Activated CD8-positive, alpha-beta memory T cell treated with anti-CD3 and anti-CD28 coated beads for 1 hour (primary cell): ENCODE results near the gene CCT7.

Experiments used
- DNase-seq, 2 donors: peaks; one replicate each; pipeline ENCODE4 v3.0.0-alpha.2; 2020; ENCODE audit warnings: low read depth in 1 of 2; ENCODE audit errors: extremely low read depth in 1 of 2

The CCT7 gene

DNA sequence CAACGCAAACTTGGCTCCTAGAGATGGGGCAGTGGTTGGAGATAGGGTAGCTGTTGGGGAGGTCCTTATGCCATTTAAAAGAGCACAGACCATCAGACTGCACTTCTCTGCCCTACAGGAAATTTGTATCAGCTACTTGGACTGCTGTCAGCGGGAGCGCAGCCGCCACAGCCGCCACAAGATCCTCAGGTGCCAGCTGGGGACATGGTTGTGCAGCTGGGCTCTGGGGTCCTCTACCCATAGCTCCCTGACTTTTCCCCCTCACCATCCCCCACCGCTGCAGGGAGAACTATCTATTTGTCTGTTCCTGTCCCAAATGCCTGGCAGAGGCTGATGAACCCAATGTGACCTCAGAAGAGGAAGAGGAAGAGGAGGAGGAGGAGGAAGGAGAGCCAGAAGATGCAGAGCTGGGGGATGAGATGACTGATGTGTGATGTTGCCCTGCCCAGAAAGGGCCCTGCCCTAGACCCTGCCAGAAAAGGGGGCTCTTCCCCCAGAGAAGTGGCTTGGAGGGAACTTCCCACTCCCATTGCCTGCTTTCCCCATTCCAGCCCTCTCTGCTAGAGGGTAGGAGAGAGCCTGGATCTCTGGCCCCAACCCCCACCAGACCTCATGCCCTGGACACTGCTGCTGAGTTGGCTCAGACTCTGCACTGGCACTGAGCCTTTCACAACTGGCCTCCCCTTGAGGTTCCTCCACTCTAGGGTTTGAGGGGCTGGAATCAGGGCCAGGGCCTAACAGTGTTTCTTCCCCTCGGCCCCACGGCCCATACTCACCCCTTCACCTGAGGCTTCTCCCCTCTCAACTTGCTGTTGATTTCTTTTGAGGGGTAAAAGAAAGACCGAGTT is 8.4 kb upstream of the CCT7 start:
- DNase-seq, result no peak

DNA sequence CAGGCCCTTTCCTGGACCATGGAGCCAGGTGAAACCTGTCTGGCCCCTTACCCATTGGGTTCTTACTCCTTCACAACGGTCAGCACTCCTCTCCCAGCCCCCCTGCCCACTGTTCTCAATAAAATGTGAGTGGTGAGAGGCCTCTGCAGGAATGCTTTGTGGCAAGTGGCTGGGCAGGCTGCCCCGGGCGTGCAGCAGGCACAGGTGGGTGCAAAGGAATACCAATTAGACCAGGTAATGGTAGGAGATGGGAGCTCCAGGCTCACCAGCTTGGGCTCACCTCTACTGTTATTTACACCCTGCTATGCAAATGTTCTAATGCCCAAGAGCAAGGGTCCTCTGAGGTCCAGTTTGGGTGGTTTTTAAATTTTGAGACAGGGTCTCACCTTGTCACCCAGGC is 7.0 kb upstream of the CCT7 start:
- DNase-seq, result no peak

GRCh38 chr2:73228631-73229030 is 5.5 kb upstream of the CCT7 start:
- no peak for DNase-seq

GRCh38 chr2:73232403-73233153 is 1.5 kb upstream of the CCT7 start:
- no peak for DNase-seq

DNA sequence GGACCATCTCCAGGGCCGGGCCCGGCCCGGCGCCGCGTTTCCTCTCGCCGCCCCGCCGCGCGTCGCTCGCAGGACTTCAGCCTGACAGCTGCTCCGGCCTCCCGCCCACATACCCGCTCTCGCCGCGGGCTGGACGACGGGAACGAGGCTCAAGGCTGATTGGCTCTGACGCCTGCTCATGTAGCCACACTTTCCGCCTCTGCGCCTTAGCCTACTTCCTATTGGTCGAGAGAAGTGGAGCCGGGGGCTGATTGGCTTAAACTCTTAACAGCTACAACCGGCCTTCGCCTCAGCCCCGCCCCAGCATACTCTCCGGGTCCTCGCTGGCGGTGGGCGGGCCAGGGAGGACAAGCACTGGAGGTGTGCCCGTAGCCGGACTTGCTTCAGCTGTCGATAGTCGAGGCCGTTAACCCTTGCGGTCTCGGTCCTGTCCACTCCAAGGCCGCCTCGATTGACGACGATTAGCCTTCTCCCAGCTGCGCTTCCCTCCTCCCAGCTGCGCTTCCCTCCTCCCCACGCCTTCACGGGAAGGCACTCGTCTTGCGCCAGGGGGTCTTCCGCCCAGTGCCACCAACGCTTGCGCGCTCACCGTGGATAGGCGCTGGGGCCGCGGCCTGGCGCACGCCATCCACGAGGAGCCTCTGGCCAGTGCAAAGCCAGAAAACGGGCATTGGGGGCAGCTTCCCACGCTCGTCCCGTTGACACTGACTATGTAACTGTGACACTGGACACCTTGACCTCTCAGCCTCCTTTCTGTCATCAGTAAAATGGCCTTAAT is 765 bp upstream of the CCT7 start, which contains the start of gene PRADC1:
PRADC1 (minus strand) TSS at position 86 of the 778 bp plus-strand sequence; CDS start at position 7, 79 bp downstream.
- DNase-seq, result peak; percentile 85 to 88

DNA sequence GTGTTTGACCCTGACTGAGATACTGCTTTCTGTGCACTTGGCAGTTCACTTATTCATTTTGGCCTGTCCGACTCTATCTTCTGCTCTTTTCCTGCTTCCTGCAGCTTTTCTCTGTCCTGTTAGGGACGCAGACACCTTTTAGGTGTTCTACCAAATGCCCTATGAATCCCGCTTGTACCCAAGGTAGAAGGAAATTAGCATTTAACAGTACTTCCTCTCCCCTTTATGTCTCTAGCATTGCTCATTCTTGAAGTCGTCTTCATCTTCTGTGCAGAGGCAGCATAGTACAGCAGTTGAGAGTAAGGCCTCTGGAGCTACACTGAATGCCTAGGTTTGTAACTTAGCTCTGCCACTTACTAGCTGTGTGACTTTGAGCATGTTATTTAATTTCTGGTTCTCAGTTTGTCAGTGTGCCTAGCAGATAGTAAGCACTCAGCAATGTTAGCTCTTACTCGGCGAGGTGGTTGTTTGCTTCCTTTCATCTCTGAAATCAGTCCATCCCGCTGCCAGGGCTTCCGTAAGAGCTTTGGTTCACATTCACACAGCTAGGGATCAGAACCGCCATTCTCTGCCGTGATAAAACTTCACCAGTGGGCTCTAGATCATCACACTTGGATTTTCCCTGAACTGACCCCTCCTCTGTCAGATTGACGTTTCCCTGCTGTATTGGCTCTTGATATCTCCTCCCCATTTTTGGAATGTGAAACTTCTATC is 1.4 kb downstream of the CCT7 start:
- no peak for DNase-seq

DNA sequence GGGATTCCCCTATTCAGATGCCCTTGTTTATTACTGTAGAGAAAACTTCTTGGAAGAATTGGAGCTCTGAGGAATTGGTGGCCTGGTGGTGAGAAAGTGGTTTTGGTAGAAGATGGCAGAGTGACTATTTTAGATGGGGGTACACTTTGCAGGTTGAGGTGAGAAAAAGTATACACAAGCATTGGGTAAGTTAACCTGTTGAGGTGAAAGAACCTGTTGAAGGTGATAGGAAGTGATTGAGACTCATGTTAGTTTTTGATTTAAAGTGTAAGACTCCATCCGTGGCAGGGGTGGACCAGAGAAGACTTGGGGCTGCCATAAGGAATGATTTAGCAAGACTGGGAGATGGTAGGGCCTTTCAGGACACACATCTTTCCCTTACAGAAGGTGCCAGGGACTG is 3.1 kb downstream of the CCT7 start:
- DNase-seq, result no peak

DNA sequence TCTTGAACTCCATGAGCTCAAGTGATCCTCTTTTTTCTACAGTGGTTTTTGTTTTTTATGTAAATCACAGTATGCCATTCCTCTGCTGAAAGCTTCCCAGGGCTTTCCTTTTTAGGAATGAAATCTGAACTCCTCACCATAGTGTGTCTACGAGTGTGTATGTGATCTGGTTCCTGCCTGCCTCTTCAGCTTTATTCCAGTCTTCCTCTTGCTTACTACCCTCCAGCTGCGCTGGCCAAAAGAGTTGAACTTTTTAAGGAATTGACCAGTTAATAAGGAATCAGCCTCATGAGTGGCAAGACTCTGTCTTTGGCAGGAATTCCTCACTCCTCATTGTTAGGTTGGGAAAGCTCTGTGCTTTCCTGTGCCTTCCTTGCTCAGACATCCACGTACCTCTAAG is 4.0 kb downstream of the CCT7 start:
- DNase-seq, result no peak

DNA sequence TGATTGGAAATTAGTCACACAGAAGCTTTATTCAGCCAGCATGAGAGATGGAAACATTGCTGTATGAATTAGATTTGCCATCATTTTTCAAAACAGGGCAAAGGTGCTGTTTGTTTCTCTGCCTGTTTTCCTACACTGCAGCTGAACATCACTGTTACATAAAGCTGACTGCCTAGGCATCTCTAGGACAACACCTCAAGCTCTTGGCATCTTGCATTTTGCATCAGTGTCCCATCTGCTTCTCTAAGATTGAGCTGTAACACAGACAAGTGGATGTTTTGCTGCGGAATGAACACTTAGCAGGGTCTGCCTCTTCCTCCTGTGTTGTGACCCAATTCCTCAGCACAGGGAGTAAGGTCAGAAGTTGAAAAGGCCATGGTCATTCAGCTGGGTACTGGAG is 4.9 kb downstream of the CCT7 start:
- no peak for DNase-seq

DNA sequence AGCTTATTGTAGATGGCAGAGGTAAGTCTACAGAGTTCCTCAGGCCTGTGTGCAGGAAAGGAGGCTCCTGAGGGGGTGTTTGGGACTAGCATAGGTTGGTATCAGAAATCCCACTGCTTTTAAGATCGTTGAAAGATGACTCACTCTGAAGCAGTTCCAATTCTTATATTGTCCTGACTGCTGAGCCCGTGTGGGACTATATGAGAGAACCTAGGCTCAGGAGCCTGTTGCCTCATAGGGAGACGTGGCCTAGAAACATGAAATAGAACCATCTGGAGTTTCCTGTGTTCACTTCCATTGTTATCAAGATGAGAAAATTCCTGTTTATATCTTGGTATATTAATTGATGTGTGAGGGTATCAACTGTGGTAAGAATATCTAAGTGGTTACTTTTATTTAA is 5.7 kb downstream of the CCT7 start:
- DNase-seq, result no peak

DNA sequence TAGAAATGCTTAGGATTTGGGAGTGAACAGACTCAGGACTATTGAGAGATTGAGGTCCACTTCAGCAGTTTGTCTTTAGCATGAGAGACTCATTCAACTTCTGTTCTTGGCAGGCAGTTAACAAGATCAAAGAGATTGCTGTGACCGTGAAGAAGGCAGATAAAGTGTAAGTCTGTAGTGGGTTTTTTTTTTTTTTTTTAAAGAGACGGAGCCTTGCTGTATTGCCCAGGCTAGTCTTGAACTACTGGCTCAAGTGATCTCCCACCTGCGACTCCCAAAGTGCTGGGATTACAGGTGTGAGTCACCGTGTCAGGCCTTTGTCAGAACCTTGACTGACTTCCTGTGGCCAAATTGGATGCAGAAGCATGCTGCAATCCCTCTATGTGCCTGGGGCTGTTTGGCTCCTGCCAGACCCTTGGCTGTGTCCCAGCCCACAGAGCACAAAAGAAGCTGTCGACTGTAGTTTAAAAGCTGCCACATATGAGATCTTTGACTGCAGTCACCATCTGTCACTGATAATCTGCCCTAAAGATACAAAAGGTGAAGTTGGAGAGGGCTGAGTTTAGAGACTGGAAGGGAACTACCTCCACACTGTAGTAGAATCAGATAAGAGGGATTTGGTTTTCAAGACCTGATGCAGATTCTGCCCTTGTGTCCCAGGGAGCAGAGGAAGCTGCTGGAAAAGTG is 9.9 kb downstream of the CCT7 start:
- no peak for DNase-seq

DNA sequence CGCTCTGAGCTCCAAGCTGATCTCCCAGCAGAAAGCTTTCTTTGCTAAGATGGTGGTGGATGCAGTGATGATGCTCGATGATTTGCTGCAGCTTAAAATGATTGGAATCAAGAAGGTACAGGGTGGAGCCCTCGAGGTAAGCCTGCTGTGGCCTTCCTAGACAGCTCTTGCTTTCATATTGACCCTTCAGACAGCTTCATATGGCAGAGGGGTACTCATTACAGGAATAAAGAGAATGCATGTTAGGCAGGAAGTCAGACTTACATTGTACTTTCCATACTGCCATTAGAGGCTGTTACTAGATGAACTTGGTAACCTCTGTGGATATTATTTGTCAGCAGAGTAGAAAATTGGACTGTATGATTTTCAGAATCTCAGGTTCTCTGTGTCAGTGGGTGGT is 10.5 kb downstream of the CCT7 start:
- no peak for DNase-seq

DNA sequence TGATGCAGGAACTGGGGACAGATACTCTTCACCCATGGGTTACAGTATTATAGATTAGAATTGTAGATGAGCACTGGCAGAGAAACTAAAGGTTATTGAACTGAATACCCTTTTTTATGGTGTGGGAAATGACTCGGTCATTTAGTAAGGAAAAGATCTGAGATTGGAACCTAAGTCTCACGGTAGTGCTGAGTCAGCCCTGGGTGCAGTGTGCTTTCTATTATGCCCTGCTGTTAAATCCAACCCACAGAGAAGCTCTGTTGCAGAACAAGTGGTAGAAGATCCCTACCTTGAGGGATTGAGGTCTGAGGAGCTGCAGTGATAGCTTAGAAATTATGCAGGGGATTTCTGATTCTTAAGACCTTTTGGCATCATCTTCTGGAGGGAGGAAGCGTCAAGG is 12.7 kb downstream of the CCT7 start:
- no peak for DNase-seq

DNA sequence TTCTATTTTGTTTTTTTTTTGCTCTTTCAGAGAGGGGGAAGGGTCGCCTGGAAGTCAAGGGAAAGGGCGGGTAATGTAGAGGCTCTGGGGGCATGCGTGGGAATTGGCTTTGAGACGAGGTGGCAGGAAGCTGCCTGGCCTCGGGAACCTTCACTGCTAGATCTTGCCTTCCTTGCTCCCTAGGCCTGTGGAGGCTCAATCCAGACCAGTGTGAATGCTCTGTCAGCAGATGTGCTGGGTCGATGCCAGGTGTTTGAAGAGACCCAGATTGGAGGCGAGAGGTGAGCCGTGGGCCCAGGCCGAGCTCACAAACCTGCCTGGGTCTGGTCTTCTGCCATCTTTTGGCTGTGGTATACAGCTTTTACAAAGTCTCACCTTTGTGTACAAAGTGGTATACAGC is 15.5 kb downstream of the CCT7 start:
- DNase-seq, result no peak

- no peak for DNase-seq
These were observed 17.1 kb downstream of the CCT7 start for GRCh38 chr2:73250872-73251846.

DNA sequence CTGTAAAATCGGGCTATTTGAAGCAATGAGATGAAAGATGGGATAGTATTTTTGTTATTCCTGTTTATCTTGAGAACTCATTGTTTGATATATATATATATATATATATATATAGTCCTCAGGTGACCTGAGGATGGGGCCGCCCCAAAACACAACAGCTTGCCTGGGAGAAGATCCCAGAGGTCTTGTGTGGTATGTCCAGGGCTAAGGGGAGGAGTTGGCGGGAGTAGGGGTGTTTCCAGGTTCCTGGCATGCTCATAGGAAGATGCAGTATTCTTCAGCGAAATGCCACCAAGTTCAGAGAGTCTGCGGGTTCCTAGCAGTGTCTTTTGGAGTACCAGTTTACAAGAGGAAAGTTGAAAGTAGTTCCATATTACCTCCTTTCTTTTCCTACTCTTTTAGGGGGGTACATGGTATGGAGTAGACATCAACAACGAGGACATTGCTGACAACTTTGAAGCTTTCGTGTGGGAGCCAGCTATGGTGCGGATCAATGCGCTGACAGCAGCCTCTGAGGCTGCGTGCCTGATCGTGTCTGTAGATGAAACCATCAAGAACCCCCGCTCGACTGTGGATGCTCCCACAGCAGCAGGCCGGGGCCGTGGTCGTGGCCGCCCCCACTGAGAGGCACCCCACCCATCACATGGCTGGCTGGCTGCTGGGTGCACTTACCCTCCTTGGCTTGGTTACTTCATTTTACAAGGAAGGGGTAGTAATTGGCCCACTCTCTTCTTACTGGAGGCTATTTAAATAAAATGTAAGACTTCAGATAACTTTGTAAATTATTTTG is 18.3 kb downstream of the CCT7 start:
- DNase-seq, result no peak

DNA sequence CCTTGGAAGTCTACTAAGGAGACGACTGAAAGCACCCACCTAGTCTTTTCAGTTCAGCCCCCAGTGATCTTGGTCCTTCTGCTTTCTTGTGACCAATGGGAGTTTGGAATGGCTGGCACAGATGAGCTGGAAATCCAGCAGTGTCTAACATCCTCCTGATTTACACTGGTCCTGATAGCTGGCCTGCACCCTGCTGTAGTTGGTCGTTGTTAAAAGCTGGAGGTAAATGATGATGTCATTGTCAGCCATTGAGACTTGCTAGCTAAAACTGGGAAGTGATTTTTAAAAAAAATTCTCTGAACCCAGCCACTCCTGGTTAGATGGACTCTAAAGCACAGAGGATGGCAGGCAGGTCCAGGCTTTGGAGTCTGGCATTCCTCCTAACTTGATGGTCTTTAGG is 19.3 kb downstream of the CCT7 start:
- no peak for DNase-seq

GRCh38 chr2:73253901-73254300 is 19.8 kb downstream of the CCT7 start:
- DNase-seq, result no peak
